NCI-H2196 (cell line): ENCODE measurements around the gene DIPK1A.

ENCODE experiments used
- DNase-seq: peaks from one replicate; lab custom pipeline; 2025; ENCODE audit not compliant: unreplicated experiment; lab: John Stamatoyannopoulos, UW

DIPK1A gene

DNA sequence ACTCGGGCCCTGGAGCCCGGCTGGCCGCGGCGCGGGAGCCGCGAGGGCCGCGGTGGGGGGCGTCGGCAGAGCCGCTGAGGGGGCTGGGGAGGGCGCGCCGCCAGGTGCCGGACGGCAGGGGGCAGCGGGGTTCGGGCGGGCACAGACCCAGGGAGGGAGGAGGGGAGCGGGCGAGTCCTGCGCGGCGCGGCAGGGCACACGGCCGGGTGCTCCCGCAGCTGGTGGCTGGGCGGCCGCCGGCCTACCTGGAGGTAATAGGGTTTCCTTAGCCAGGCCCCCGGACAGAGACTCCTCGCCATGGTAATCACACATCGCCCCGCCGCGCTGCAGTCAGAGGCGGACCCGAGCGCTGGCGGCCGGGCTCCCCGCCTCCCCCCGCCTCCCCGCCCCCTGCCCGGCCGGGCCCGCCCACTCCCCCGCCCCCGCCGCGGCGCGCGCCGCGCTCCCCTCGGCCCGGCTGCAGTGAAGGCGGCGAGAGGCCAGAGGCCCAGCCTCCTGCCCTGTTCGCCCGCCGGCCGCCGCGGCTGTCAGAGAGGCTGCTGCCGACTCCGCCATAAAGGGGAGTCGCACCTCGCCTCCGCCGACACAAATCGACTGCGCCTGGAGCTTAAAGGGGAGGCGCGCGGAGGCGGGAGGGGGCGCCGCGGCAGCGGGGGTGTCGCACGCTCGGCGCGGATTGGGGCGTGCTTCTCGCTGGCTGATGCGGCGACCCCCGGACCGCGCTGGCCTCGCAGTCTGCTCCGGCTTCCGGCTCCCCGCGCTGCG lies at the start of gene DIPK1A:
Gene DIPK1A, minus strand, starts transcription at position 332 of the 765 bp plus-strand sequence. Its CDS starts 33 bp downstream, at position 299.
- DNase-seq: peak; percentile 76

DNA sequence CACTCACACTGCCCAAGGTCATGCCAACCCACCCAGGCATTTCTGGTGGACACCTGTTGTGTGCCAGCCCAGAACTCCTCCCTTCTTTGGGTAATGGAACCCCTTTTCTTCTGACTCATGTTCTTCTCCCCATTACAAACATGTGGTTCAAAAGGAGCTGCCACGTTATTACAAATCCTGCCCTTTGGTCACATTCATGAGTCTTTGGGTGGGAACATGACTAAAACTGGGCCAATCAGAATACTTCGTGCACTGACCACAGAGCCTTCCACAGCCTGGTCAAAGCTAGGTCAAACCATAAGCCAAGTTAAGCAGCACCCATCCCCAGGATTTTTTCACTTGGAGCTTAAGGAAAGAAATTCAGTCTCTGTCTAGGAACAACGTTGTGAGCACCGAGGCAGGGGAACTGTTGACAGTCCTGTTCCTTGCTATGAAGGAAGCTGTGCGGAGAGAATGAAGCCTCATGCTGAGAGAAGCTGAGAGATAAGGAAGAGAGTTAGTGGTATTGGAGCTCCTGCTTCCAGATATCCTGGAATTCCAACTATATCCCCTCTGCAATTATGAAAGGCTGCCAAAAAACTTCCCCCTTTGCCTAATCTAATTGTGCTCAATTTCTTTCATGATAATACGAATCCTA lies 46.8 kb upstream of the DIPK1A start:
- no peak for DNase-seq

DNA sequence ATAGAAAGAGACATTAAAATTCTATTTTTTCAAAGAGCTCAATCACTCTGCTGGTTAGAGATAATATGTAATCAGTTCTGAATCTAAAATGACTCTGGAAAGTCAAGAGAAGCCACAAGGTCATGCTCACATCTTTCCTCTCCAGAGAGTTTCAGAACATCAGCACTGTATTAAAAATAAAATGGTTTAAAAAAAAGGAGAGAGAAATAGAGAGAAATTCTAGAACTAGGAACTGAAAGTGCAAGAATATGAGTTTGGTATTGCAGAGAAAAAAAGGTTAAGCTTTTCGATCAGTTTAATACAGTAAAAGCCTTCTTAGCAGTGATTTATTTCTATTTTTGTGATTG lies 44.0 kb upstream of the DIPK1A start:
- DNase-seq: no peak

DNA sequence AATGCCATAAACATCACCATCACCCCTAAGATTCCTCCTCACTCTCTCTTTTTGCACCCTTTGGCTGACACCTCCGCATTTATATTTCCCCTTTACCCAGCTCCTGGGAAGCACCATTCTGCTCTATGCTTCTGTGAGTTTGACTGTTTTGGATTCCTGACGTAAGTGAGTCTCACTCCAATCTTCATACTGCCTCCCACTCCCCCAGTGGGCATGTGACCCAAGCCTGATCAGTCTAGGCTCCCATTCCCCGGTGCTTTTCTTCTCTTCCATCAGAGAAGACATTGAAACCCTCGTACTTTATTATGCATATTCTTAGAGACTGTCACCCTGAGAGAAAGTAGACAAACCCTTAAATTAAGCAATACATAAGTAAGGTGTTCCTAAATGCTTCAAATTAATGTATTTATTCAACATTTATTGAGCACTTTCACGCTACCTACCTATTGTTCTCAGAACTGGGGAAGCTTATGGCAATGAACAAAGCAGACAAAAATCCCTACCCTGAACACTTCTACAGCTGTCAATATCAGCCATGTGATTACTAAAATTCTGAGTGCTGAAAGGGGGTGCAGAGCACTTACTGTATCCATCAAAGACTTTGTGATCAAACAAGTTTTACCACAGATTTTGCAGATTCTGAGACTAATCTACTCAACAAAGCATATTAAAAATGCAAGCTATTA lies 43.4 kb upstream of the DIPK1A start:
- no peak for DNase-seq

DNA sequence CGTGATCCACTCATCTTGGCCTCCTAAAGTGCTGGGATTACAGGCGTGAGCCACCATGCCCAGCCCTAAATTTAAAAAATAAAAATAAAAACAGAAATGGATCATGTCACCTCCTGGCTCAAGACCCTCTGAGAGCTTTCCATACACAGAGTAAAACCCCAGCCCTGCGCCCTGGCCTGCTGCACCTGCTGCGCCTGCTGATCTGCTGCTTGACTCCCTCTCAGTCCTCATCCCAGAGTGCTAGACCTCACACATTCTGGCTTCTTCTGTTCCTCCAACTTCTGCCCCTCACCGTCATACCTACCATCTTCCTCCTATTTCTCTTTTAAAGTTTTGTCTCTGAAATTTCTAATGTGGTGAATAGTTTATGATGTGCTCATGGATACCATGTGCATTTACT lies 42.7 kb upstream of the DIPK1A start:
- no peak for DNase-seq

DNA sequence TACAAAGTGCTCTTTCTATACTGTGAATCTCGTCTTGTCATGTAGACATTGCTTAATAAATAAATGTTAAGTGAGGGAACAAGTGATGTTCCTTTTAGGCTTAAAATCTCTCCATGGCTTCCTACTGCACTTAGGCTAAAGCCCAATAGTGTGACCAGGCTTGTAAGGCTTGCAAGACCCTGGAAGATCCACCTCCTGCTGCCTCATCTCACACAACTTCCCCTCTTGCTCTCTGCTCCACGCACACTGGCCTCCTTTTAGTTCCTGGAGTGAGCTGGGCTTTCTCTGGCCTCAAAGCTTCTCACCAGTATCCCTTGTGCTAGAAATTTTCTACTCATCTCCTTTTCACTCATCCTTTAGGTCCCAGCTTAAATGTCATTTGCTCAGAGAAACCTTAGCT lies 41.5 kb upstream of the DIPK1A start:
- DNase-seq: no peak

DNA sequence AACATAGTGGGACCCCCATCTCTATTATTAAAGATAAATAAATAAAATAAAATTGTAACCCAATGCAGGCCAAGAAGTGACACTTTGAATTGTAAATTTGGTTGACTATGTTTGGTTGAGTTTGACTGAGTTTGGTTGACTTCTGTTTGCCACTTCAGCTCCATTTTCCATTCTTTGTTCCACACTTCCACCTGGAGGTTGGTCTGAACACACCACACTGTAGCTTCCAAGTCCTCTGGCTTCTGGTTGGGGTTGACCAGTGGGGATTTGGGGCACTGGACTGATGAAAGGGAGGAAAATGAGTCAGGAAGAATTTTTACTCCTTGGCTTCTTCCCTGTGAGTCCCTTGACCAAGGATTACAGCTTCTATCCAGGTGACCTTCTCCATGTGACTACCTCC lies 40.6 kb upstream of the DIPK1A start:
- no peak for DNase-seq

DNA sequence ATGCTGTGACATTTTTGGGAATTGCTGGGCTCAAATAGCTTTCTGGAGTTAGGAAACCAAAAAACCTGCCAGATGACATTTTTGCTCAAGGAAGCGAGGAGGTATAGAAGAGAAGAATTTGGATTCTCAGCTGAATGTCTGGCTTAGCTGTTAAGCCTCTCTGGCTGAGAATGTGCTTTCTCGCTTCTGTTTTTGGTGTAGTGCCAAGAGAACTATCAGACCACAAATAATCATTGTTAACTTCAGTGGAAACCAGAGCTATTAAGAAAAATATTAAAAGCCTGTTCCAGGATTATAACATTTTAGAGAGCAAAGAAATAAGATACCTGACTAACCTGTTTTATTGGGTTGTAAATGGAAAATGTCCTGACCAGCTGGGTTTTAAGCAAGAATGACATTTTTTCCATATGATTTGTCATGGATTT lies 39.5 kb upstream of the DIPK1A start:
- DNase-seq: peak; percentile 24

DNA sequence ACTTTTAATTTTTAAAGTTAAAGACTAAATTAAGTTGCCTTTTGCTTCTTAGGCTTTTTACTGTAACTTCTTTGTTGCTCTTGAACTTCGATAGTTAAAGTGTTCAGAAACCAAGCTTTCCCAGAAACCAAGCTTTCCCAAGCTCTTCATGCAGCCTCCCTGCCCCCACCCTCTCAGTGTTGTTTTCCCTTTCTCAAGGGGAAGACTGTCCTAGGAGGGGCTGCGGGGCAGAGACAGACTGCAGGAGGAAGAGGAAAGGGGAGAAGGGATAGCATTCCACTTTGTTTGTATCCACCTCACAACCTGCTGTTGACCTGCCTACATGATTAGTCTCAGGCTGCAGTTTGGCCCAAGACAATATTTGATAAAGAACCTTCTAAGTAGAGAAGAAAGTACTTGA lies 39.0 kb upstream of the DIPK1A start:
- DNase-seq: no peak

DNA sequence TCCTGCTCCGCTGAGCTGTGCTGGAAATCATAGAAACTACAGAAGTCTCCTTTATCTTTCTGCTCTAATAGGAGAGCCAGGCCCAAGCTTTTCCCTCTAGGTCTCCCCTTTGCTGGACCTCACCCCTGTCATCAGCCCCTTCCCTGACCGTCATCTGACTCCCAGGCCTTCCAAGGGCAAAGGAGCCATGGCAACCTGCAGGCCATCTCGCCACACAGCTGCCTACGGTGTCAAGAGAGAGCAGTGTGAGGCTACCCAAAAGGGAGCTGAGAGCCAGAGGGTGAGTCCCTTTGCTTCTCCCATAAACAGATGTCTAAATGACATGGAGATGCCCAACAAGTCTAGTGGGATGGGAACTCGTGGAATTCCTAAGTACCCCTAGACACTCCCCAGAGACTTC lies 37.6 kb upstream of the DIPK1A start:
- DNase-seq: no peak

DNA sequence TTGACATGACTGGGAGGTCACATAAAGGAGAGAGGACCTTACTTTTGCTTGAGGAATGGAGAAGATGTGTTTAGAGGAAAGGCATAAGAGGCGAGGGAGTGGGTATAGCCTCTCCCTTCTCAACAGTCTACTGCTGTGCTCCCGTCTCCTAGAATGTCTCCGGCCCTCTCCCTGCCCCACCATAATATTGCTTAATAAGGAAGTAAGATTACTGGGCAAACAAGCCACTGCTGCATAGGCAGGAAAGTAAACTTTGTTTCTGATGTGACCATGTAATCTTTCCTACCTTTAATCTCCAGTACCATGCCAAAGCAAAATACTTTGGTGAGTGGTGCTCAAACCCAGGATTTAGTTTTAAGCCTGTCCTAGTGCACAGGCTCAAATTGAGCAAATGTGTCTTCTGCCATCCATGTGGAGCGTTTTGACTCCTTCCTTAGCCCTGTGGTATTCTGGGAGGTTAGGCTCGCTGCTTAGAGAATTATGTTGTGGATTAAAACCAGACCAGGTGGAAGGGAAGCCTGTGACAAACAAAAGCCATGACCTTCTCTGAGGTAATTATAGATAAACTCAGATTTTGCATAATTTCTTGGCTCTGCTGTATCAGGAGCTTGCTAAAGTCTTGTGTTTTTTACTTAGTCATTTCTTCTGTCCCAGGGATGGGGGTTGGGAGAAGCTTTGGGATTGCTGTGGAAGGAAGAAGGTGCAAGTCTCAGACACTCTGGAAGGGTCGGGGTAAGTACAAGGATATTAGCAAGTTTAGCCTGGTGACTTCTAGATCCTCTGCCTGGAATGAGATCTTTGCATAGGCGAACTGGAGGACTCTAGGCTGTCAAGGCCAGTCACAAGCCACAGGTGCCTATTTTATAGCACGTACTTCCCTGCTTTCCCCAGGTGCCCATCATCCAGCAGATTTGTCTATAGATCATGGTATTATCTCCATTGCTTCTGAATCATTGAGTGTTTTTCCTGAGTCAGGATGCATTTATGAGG lies 34.5 kb upstream of the DIPK1A start:
- no peak for DNase-seq

DNA sequence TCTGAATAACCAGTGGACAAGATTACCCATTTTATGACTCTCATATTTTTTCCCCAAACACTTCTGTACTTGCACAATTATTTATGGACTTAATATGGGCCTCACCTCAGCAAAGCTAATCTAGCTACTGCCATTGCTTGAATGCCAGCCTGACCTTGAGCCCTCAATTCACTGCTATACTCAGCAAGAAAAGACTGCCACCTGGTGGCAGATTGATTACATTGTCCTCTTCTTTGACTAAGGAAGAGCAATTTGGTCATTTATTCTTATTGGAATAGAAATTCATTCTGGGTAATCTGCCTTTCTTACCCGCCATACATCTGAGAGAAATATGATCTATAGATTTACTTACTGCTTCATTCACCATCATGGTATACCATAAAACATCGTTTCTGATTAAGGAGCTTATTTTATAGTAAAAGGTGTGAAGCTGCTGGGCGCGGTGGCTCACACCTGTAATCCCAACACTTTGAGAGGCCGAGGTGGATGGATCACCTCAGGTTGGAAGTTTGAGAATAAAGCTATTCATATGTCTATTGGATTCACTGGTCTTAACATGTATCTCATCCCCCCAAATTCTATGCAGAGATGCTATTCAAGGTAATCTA lies 32.9 kb upstream of the DIPK1A start:
- peak; percentile 87 for DNase-seq

DNA sequence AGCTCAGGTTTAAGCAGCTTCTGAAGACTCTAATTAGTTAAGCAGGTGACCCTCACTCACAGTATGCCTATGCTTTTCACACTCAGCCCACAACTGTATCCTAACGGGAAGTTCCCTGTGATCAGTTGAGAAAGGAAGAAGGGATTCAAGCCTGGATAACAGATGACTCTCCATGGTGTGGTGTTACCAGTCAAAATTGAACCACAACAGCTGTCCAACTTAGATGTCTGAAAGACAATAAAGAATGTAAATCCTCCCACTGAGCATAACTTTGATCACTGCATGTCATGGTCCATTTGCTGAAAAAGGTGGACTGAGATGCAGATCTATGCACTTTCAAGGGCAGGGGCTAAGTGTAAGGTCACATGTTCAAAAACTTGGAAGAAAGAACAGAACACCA lies 32.3 kb upstream of the DIPK1A start:
- no peak for DNase-seq

DNA sequence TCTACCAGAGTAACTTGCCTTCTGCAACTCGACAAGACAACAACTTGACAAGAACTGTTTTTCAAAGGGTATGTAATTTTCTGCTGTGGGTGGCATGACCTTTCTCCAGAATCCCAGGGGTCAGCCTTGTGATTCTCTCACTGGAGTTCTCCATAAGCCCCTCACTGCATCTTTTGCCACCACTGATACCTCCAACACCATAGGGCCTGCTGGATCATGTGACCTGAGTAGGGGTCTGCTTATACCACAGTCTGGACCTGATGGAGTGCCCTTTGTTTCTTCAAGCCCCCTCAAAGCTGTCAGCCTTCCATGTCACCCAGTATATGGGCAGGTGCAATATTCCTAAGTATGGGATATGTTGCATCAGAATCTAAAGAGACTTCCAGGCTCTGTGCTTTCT lies 31.6 kb upstream of the DIPK1A start:
- no peak for DNase-seq

DNA sequence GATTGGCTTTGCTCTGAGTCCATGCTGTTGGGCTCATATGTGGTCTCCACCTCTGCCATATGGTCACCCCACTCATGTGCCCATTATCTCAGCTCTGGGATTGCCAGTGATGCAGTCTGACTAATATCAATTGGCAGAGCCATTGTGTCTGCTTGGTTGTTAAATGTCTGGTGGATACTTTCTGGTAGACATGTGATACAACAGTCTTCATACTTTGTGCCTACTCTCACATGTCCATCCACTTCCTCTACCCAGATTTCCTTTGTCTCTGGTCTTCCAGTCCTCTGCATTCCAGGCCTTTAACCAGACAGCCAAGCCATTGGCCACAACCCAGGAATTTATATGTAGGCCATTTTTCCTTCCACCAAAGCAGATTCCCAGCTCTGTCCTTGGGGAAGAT lies 30.8 kb upstream of the DIPK1A start:
- DNase-seq: no peak

DNA sequence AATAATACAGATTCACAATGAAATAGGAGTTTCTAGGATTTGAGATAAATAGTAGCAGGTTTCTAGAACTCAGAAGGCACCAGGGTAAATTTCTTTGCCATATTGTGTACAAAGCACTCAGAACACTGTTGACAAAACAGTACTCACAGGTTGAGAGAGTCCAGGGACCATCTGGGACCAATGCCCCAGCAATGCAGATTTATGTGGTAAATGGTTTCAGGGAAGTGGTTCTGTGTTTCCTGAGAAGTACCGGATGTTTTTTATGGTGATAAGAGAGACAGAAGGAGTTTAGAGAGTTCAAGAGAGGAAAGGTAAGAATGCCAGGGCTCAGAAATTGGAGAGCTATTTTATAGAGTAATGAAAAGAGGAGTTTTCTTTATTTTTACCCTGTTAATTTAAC lies 29.6 kb upstream of the DIPK1A start:
- peak; percentile 17 for DNase-seq

DNA sequence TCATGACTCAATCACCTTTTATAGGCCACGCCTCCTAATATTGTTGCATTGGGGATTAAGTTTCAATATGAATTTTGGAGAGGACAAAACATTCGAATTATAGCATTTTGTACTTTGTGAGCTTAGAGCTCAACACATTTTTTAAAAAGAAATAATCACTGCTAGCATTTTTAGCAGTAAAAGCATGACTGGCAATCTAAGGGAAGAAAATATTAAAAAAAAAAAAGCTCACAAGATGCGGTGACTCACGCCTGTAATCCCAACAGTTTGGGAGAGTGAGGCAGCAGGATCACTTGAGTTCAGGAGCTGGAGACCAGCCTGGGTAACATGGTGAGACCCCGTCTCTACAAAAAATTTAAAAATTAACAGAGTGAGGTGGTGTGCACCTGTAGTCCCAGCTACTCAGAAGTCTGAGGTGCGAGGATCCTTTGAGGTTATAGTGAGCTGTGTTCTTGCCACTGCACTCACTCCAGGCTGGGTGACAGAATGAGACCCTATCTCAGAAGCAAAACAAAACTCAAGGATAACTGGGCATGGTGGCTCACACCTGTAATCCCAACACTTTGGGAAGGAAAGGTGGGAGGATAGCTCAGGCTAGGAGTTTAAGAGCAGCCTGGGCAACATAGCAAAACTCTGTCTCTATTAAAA lies 28.8 kb upstream of the DIPK1A start:
- no peak for DNase-seq

DNA sequence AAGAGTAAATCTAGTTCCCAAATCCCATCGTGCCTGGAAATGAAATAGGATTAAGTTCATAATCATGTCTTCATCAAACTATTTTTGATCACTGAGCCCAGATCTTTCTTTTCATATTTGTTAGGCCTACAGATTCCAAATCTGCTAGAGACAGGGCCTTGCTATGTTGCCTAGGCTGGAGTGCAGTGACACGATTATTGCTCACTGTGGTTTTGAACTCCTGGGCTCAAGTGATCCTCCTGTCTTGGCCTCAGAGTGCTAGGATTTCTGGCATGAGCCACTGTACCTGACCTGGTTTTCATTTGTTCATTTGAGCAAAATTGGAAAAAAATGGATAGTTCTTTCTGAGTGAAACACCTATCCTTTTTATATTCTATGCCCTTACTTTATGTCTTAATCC lies 28.0 kb upstream of the DIPK1A start:
- DNase-seq: no peak

DNA sequence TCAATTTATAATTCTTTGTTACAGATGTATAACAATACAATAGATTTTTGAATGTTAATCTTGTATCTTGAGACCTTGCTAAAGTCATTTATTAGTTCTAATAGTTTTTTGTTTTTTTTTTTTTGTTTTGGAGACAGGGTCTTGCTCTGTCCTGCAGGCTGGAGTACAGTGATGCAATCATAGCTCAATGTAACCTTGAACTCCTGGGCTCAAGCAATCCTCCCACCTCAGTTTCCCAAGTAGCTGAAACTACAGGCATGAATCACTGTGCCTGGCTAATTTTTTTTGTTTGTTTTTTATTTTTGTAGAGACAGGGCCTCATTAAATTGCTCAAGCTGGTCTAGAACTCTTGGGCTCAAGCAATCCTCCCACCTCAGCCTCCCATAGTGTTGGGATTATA lies 26.2 kb upstream of the DIPK1A start:
- DNase-seq: no peak

DNA sequence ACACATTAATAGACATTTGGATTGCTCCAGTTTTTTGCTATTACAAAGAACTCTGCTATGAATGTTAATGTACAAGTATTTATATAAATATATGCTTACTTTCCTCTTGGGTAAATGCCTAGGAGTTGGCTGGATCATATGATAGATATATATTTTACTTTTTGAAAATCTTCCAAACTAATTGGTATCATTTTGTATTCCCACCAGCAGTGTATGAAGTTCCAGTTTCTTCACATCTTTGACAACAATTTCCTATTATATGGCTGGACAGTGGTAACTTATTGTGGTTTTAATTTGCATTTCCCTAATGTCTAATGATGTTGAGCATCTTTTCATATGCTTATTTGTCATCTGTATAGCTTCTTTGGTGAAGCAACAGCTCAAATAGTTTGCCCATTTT lies 23.8 kb upstream of the DIPK1A start:
- no peak for DNase-seq
